Right kidney (tissue), 1 donor: Measurements from ENCODE around the gene AKAP14.
"Not testable (repeated sequence)": the region's sequence is repeated elsewhere in the genome, so short reads cannot be mapped to it uniquely, and the experiment has no call there.

Source experiments
- DNase-seq: peaks from one replicate; pipeline ENCODE4 v3.0.0-alpha.2; 2016

Gene AKAP14

DNA sequence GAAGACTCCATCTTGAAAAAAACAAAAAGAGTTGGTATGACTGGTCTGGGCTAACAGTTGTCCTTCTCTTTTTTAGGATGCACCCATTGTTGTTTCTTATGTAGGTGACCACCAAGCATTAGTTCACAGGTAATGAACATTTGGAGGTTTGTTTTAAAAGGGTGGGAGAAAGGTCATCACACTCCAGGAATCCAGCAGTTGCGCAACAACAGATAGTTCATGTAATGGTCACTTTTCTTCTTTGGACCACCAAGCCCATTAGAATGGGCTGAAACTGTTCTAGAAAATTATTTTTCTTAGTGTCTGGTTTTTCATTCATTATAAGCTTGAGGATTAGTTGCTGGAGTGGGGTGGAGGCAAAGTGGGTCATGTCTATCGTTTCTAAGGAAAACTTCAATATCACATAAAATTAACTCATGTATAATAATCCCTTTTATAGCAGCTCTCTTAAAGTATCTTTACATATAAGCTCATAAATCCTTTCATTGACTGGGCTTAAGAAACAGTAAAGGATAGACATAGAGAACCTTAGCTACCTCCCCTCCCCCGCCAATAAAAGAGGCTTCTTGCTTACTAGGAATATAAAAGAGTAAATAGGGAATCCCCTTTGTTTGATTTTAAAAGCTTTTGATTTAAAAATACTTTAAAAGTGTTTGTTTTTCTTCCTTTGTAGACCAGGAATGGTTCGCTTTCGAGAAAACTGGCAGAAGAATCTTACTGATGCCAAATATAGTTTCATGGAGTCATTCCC is 24.3 kb downstream of the AKAP14 start:
- DNase-seq: no peak

DNA sequence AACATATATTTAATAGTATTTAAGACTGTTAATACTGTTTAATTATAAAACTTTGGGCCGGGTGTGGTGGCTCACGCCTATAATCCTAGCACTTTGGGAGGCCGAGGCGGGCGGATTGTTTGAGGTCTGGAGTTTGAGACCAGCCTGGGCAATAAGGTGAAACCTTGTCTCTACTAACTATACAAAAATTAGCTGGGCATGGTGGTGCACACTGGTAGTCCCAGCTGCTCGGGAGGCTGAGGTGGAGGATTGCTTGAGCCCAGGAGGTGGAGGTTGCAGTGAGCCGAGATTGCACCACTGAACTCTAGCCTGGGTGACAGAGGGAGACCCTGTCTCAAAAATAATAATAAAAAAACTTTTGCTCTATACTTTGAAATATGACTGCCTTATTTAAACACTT is 26.7 kb downstream of the AKAP14 start:
- not testable (repeated sequence) for DNase-seq

DNA sequence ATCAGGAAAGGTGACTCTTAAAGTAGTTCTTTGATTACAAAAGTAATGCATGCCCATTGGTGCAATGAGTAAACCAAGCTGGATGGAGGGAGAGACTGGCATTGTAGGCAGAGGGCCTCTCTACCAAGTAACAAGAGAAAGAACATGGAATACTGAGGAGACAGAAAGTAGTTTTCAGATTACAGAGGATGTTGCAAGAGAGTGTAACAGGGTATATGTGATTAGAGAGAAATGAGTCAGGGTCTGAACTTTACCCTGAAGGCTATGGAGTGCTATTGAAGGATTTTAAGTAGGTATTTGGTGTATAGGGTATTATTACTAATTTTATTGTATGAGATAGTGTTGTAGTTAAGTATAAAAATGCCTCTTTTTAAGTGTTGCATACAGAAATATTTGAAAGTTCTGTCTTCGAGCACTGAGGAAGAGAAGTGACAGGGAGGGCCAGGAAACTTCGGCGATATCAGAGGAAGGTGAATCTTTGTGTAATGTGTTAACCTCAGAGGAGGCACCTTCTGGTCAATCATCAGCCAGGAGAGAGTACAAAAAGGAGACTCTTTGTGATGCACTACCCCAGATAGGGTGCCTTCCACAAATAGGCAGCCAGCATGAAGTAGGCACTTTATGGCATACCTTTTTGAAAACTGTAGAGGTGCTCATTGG is 39.7 kb downstream of the AKAP14 start:
- DNase-seq: no peak

DNA sequence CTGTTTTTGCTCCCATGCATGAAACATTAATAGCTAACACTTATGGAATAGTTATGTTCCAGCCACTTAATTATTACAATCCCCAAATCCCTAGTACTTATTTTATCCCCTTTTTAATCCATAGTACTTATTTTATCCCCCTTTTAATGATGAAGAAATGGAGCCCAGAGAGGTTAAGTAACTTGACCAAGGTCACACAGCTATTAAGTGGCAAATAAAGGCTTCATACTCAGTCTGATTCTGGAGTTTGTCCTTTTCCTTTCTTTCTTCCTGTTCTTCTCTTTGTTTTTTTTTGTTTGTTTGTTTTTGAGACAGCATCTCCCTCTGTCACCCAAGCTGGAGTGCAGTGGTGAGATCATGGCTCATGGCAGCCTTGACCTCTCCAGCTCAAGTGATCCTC is 45.6 kb downstream of the AKAP14 start:
- DNase-seq: no peak

DNA sequence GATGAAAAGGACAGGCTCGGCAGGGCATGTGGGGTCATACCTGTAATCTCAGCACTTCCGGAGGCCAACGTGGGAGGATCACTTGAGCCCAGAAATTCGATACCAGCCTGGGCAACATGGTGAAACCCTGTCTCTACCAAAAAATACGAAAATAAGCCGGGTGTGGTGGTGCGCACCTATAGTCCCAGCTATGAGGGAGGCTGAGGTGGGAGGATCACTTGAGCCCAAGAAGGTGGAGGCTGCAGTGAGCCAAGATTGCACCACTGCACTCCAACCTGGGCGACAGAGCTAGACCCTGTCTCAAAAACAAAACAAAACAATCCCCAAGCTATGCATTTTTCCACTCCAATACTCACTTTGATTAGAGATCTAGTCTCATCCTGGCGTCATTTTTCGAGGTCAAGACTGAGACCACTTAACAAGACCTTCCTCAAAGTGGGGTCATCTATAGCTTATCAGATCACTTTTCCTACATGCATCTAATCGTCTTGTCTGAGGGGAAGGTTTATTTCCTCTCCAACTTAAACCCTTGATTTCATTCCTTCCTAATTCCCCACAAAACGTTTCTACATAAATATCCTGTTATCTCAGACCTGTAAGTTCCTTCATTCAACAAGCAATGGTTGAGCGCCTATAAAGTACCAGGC is 46.6 kb downstream of the AKAP14 start:
- peak; percentile 3 for DNase-seq

DNA sequence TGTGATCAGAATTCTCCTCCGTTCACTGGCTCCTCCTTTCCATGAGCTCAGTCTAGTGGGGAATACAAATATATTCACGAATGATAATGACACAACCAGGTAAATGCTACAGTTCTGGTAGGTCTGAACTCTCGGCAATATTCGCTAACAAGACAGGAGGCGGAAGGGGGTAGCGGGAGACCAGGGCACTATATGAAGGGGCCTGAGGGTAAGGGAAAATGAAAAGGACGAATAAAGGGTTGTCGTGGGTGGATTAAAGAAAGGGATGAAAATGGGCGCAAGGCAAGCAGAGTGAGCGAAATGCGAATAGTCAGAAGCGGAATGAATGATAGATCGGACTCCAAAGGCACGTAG is 47.1 kb downstream of the AKAP14 start:
- DNase-seq: no peak

DNA sequence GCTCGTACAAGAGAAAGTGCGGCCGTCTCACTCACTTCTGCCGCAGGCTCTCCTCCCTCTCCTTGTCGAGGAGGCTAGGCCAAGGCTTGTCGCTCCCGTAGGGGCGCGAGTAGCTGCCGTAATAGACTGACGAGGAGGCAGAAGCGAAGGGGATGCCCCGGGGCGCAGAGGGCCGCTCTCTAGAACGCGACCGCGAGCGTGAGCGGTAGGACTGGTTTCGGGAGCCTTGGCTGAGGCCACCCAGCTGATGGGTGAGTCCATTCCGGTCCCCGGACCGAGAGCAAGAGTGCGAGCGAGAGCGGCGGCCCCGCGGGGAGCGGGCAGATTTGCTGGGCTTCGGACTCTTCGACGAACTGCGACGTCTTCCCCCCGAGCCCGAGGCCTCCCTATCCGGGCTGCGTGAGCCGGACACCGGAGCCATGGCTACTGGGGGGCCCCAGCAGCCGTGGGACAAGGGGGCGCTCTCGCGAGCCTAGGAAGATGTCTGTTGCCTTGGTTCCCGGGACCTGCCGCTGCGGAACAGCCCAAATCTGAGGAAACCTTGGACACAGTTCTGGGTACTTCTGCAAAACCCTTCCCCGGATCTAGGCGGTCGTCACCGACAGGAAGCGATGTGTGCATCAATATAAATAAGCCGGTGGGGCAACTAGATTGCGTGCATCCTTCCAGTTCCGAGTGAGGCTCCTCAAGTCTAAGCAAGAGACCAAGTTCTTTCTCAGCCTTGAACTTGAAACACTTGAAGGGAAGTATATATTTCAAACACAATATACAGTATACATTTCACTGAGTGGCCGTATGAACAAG is 47.7 kb downstream of the AKAP14 start, which contains the start of gene NKAP:
TSS of gene NKAP (minus strand) at position 567 of the 804 bp plus-strand sequence. CDS start at position 421, 146 bp downstream.
- DNase-seq: peak; percentile 85

DNA sequence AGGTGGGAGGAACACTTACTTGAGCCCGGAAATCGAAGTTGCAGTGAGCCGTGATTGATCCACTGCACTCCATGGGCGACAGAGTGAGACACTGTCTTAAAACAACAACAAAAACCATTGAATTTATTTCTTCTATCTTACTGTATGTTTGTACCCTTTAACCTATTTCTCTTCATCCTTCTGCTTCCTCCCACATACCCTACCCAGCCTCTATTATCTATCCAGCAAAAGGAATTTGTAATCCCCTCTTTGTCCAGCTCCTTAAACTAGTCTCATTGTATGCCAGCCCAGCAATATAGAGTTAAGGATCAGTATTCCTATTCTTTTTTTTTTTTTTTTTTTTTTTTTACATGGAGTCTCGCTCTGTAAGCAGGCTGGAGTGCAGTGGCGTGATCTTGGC is 49.8 kb downstream of the AKAP14 start:
- DNase-seq: no peak

DNA sequence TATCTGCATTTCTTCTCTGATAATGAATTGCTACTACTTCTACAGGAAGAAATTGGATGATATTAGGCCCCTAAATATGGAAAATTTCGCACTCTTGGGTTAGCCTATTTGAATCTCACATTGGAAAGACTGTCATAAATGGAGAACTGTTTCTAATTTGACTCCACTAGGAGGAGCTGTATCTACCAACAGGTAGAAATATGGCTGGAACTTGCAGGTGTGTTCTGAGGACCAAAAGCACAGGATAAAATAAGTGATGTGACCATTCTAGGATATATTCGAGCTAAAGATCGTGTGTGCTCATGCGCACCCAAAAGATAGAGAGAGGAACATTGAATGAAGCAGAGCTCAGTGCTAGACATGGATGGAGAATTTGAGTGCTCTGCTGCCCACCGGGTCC is 52.7 kb downstream of the AKAP14 start:
- DNase-seq: no peak

DNA sequence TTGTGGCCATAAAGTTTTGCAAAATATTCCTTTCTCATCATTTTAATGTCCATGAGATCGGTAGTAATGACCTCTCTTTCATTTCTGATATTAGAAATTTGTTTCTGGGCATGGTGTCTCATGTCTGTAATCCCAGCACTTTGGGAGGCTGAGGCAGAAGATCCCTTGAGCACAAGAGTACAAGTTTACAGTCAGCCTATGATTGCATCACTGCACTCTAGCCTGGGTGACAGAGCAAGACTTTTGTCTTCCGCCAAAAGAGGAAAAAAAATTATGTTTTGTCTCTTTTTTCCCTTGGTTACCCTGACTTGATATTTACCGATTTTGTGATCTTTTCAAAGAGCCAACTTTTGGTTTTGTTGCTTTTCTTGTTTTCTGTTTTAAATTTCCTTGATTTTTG is 58.7 kb downstream of the AKAP14 start:
- DNase-seq: no peak

DNA sequence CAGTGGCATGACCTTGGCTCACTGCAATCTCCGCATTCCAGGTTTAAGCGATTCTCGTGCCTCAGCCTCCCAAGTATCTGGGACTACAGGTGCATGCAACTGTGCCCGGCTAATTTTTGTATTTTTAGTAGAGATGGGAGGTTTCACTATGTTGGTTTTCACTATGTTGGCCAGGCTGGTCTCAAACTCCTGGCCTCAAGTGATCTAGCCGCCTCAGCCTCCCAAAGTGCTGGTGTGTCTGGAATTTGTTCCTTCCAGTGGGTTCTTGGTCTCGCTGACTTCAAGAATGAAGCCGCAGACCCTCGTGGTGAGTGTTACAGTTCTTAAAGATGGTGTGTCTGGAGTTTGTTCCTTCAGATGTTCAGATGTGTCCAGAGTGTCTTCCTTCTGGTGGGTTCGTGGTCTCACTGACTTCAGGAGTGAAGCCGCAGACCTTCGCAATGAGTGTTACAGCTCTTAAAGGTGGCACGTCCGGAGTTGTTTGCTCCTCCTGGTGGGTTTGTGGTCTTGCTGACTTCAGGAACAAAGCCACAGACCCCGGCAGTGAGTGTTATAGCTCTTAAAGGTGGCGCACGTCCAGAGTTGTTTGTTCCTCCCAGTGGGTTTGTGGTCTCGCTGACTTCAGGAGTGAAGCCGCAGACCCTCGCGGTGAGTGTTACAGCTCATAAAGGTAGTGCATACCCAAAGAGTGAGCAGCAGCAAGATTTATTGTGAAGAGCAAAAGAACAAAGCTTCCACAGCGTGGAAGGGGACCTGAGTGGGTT is 60.3 kb downstream of the AKAP14 start:
- DNase-seq: not testable (repeated sequence)

DNA sequence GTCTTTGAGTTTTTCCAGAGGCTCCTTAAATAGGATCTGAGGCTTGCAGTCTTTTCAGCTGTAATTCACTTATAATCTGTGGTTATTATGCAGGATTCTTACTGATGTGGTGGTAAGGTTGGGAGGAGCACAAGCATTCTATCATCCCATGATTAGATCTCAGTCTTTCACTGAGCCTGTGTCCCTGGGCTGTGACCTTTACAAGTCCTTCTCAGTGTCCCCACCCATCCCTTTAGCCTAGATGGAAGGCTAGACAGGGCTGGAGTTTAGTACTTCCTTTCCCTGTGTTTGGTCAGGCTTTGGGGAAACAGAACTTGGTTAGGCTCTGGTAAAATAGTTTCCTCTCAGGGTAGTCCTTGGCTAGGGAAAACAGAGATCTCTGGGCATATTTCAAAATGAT is 64.9 kb downstream of the AKAP14 start:
- DNase-seq: no peak

DNA sequence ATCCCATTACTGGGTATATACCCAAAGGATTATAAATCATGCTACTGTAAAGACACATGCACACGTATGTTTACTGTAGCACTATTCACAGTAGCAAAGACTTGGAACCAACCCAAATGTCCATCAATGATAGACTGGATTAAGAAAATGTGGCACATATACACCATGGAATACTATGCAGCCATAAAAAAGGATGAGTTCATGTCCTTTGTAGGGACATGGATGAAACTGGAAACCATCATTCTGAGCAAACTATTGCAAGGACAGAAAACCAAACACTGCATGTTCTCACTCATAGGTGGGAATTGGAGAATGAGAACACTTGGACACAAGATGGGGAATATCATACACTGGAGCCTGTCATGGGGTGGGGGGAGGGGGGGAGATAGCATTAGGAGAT is 71.1 kb downstream of the AKAP14 start:
- not testable (repeated sequence) for DNase-seq
